SIG-M5 (cell line): ENCODE data around the gene USP22.

Experiments
- DNase-seq: peaks from one replicate; lab custom pipeline; 2025; lab: John Stamatoyannopoulos, UW

The USP22 gene

GRCh38 chr17:21019976-21020586 lies 22.7 kb downstream of the USP22 start:
- DNase-seq, result no peak

DNA sequence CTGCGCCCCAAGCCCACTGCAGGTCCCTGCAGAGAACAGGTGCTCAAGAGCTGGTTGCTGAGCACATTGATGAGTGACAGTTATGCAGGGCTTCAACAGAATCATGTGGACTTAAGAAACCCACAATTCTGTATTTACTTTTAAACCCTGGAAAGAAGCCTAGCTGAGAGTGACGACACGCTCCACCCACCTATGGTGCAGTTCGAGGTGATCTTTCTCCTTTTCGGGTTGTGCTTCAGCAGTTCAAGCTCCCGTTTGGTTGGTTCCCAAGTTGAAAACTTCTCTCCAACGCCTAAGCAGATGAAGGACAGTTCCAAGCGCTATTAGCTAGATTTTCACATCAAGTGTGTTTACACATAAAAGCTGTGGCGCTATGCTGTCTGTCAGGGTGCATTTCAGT lies 23.9 kb downstream of the USP22 start:
- no peak for DNase-seq

GRCh38 chr17:21017861-21018260 lies 24.9 kb downstream of the USP22 start:
- DNase-seq, result no peak

- DNase-seq, result no peak
These were observed 25.6 kb downstream of the USP22 start for GRCh38 chr17:21017256-21017655.

DNA sequence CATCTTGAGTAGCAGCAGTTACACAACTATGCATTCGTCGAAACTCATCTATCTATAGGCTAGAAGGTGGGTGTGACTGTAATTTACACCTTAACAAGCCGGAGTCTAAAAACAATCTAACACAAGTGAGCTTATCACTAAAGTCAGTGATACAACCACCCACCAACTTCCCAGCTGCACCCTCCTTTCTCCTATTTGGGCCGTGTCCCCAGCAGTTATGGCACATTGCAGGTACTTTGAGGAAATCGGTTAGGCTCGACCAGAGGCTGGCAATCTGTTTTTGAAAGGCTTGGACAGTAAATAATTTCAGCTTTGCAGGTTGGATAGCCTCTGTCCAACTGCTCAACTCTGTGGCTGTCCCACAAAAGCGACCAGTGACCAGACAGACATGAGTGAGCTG lies 26.0 kb downstream of the USP22 start:
- DNase-seq, result no peak

DNA sequence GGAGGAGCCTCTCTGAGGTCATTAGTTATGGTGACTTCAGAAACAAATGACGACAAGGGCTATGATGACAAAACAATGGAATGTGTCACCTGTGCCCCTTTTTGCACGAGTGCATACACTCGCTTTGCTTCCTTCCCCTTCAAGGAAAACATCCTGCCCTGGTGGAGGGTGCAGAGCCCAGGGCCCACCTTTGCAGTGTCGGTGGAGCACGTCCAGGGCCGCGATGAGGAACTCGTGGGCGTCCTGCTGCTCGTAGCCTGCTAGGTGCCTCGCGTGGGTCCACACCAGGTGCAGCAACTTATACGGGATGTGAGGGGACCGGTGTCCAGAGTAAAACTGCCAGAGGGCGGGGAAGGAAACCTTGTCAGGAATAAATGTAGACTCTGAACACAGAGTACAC lies 27.2 kb downstream of the USP22 start:
- DNase-seq, result no peak

DNA sequence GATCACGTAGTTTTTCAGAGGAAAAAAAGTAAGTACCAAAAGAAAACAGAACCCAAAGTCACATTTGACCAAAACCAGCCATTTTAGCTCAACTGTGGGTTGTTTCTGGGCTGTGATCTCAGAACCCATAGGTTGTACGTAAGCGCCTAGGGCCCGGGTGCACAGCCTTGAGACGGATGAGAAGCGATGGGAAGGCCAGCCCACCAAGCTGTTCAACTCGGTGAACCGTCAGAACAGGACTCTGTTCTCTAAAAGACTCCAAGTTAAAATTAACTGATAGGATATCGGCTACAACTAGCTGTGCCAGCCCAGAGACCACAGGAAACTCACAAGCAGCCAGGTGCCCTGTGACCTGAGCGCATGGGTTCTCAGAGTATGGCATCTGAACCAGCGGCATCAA lies 28.3 kb downstream of the USP22 start:
- DNase-seq, result no peak

DNA sequence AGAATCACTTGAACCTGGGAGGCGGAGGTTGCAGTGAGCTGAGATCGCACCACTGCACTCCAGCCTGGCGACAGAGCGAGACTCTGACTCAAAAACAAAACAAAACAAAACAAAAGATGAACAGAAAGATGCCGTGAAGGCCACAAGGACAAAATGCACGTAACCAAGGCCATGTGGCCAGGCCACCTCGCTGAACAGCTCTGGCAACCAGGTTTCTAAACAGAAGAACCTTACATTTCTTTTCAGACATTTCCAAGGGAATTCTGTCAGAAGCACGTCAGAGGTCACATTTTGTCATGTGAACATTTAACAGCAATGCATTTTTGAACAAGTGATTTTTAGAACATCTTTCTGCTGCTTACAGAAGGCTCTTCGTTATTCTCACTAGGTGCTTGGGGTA lies 28.8 kb downstream of the USP22 start:
- DNase-seq, result no peak

- DNase-seq, result no peak
These were observed 30.1 kb downstream of the USP22 start for GRCh38 chr17:21012736-21013135.

- no peak for DNase-seq
These were observed 31.9 kb downstream of the USP22 start for GRCh38 chr17:21010705-21011596.

DNA sequence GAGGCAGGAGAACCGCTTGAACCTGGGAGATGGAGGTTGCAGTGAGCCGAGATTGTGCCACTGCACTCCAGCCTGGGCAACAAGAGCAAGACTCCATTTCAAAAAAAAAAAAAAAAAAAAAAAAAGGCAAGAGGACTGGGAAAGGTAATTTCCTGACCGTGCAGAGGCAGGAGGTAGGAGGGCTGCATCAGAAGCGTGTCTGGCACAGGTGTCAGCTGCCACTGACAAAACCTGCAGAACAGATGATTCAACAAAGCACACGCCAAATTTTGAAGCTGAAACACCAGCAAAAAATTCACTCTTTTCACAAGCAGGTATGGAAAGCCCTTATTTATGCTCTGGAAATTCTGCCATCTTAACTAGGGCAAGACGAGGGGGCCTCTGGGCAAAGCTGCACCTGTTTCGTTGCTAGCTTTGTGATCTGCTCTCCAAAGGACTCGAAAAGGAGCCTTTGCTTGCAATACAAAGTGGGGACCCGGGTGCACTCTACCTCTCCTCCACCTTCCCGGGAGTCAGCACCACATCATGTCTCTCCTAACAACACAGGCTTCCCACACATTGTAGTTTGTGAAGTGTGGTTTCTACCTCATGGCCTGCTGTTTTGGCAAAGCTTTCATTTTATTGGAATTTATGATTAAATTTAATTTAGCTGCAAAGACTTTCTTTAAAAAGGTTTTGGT lies 33.7 kb downstream of the USP22 start:
- DNase-seq, result no peak

DNA sequence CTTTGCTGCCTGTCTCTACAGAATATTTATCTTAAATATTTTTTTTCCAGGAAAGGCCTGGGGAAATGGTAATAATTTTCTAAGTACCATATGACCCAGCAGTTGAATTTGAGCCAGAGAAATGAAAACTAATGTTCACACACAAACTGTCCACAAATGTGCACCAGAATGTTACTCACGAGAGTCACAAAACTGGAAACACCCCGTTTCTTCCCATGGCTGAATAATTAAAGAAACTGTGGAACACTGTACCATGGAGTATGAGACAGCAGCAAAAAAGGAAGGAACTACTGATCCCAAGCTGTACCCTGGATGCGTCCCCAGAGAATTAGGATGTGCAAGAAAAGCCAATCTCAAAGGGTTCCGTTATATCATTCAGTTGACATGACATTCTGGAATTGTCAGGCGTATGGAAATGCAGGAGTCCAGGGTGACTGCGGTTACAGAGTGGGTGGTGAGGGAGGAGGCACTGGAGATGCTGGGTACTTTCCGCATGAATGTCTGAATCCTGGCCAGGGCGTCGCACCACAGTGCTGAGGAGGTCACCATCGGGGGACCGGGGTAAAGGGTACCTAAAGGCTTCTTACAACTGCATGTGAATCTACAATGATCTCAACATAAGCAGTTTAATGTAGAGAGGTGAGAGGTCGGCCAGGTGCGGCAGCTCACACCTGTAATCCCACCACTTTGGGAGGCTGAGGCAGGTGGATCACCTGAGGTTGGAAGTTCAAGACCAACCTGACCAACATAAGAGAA lies 34.5 kb downstream of the USP22 start:
- DNase-seq, result no peak

DNA sequence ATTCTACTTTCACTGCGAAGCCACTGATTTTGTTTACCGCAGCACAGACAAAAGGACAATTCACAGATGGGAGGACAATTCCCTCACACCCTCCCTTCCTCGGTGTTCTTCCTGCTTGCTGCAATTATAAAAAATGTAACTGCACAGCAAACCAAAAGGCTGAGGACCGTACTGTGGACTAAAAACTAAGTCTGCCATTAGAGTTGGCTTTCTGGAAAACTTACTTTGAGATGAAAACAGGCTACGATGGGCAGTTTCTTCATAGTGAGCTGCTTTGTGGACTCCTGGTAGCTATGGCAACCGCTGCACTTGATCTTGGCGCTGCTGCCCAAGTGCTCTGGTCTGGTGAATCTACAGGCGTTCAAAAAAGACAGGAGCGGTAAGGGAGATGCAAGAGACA lies 35.2 kb downstream of the USP22 start:
- no peak for DNase-seq

GRCh38 chr17:21005803-21006202 lies 37.0 kb downstream of the USP22 start:
- DNase-seq, result no peak

DNA sequence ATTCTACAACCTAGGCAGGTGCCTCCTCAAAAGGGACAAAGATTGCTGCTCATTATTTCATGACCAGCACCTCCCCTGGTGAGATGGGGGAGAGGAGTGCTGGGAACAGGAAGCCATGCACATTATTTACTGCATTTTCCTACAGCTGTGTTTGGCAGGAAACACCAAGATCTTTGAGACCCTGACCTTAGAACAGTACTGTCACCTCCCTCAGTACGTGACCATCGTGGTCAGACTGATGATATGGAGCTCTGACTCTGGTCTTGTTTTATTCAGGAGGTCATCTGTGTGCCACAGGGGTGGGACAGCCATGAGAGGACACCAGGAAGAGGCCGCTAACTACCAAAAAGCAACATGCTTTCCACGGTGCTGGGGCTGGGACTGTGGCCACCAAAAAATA lies 37.4 kb downstream of the USP22 start:
- DNase-seq, result no peak

- DNase-seq, result no peak
These were observed 38.5 kb downstream of the USP22 start for GRCh38 chr17:21004016-21004930.

DNA sequence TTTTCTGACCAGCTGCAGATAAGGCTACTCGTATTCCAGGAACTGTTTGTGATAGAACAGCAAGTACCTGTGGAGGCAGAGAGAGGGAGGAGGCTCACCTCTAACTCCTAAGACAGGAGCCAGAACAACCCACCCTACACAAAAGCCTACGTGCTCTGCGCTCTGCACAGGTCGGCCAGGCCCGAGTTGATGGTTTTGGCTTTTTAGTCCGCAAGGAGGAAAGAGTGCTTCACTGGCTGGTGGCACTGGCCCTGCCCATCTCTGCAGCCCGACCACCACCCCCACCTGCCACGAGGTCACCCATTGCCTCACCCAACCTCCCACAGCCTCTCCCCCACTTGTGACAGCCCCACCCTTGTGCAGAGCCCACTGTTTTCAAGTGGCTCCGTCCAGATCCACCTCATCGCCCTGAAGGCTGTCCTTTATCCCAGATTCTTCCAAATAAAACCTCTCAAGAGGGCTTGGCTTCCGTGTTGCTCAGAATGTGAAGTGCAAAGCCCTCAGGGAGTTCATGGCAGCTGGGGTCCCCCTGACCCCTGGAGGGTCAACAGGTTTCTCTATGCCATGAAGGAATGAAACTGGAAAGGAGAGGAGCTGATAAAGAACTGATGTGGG lies 39.7 kb downstream of the USP22 start:
- no peak for DNase-seq

DNA sequence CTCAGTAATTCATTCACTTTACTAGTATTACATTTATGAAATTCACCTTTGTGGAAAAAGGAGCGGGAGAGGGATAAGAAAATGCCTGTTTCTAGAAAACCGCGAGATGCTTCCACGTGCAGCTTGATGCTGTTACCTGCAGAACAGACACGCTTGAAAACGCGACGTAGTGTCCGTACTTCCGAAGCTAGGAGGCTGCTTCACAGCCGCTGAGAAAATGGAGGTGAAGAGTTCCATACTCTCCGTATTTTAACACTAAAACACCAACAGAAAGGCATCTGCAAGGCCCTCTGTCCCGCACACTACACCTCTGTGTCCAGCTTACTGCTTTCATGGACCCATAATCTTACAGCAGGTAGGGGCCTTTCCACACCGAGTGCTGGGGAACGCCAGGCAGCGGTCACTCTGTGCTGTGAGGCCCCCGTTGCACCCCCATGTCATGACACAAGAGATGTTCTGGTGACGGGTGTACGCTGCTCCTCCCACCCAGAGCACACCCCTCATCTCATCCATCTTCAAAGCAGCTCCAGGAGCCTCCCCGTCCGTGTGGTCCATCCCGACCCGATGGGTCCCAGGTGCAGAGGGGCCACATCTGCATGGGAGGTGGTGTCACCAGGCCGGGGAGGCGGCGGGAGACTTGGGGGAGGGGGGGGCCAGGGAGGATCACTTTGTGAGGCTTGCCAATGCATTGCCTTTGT lies 40.4 kb downstream of the USP22 start:
- no peak for DNase-seq

- DNase-seq, result no peak
These were observed 41.0 kb downstream of the USP22 start for GRCh38 chr17:21001813-21002221.

DNA sequence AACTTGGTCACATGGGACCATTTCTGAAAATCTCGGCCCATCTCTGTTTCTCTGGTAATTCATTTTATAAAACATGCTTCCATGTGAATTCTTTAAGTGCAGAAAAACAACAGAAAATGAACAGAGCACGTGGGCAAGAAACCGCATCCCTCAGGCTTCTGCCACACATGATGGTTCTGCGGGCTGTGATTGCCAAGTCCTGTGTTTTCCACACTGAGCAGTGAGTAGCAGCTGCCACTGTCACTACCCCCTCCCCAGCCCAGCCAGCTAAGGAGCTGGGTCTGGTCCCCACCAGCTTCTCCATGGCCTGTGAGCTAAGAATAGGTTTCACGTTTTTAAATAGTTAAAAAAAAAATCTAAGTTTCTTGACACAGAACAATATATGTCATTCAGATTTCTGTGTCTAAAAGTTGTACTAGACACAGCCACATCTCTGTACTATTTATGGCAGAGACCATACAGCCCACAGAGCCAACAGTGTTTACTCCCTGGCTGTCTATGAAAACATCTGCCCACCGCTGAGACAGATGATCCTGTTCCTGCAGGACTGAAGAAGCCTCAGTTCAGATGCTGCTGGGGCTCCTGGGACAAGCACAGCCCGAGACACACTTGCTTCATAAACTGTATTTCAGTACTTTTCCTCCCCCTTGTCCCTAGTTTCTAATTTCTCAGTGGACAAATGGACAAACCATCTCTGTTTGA lies 41.5 kb downstream of the USP22 start:
- DNase-seq, result no peak
